Ishikawa (cell line): ENCODE results near the gene PTPN21.

ENCODE experiments used
- CEBPB ChIP-seq: IDR thresholded peaks from 2 replicates; pipeline ENCODE4 v1.6.1; 2012
- CREB1 ChIP-seq: IDR thresholded peaks from 2 replicates; pipeline ENCODE4 v1.6.1; 2012; ENCODE audit warnings: low read depth
- EGR1 ChIP-seq: IDR thresholded peaks from 2 replicates; pipeline ENCODE4 v1.6.1; 2012
- EP300 ChIP-seq: IDR thresholded peaks from 2 replicates; pipeline ENCODE4 v1.6.1; 2012; ENCODE audit warnings: borderline replicate concordance
- FOXM1 ChIP-seq: IDR thresholded peaks from 2 replicates; pipeline ENCODE4 v1.6.1; 2012; ENCODE audit warnings: low read depth, borderline replicate concordance
- NFIC ChIP-seq: IDR thresholded peaks from 2 replicates; pipeline ENCODE4 v1.6.1; 2012
- RAD21 ChIP-seq: IDR thresholded peaks from 2 replicates; pipeline ENCODE4 v1.6.1; 2012; ENCODE audit warnings: low read depth
- TAF1 ChIP-seq: IDR thresholded peaks from 2 replicates; pipeline ENCODE4 v1.6.1; 2012; ENCODE audit warnings: low read depth, mild to moderate bottlenecking
- TCF12 ChIP-seq: IDR thresholded peaks from 2 replicates; pipeline ENCODE4 v1.6.1; 2012; ENCODE audit warnings: low read depth
- TEAD4 ChIP-seq: IDR thresholded peaks from 2 replicates; pipeline ENCODE4 v1.6.1; 2012
- YY1 ChIP-seq: IDR thresholded peaks from 2 replicates; pipeline ENCODE4 v1.6.1; 2012; ENCODE audit warnings: low read depth
- ZBTB7A ChIP-seq: IDR thresholded peaks from 2 replicates; pipeline ENCODE4 v1.6.1; 2012; ENCODE audit warnings: low read depth
- TF ChIP-seq, protein P1 (sequence below): IDR thresholded peaks from 2 replicates; pipeline ENCODE4 v1.6.1; 2012
- TF ChIP-seq, protein P2 (sequence below): IDR thresholded peaks from 2 replicates; pipeline ENCODE4 v1.6.1; 2012; ENCODE audit warnings: low read depth, mild to moderate bottlenecking
- TF ChIP-seq, protein P3 (sequence below): IDR thresholded peaks from 2 replicates; pipeline ENCODE4 v1.6.1; 2012

The PTPN21 gene

DNA sequence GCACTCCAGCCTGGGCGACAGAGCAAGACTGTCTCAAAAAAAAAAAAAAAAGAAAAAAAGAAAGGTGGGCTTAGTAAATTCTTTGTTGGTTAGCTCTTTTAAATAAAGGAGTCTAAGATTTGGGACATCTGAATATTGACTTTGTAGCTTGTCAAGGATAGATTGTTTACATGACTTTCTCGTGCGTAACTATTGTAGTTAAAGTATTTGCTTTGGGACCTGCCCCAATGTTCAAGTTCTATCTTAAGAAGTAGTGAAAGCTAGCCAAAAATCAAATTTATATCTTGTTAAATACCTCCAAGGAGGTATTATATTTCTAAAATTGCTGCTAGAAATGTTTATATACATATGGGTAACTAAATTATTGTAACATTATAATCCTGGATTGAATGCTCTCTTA is 32.4 kb downstream of the PTPN21 start:
- TF ChIP-seq NFIC: no peak

DNA sequence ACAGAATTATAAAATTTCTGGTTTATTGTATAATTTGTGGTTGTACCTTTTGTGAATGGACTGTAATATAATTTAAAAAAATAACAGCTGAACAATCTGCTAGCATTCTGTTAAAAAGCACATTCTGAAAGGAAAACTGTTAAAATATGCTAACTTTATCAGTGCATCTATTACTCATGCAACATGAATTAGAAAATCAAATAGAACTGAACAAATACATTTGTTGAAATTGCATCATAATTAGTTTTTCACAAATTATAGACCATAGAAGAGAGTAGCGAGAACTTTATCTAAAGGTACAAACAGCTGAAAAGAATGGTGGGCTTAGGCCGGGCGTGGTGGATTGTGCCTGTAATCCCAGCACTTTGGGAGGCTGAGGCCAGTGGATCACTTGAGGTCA is 33.0 kb downstream of the PTPN21 start:
- TF ChIP-seq, protein P1, sequence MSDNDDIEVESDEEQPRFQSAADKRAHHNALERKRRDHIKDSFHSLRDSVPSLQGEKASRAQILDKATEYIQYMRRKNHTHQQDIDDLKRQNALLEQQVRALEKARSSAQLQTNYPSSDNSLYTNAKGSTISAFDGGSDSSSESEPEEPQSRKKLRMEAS: no peak
- no peak for TF ChIP-seq TAF1
- TF ChIP-seq CREB1: no peak
- TF ChIP-seq YY1: no peak
- TF ChIP-seq RAD21: no peak
- no peak for TF ChIP-seq TCF12
- no peak for TF ChIP-seq FOXM1
- no peak for TF ChIP-seq ZBTB7A
- TF ChIP-seq NFIC: no peak
- TF ChIP-seq, protein P2, sequence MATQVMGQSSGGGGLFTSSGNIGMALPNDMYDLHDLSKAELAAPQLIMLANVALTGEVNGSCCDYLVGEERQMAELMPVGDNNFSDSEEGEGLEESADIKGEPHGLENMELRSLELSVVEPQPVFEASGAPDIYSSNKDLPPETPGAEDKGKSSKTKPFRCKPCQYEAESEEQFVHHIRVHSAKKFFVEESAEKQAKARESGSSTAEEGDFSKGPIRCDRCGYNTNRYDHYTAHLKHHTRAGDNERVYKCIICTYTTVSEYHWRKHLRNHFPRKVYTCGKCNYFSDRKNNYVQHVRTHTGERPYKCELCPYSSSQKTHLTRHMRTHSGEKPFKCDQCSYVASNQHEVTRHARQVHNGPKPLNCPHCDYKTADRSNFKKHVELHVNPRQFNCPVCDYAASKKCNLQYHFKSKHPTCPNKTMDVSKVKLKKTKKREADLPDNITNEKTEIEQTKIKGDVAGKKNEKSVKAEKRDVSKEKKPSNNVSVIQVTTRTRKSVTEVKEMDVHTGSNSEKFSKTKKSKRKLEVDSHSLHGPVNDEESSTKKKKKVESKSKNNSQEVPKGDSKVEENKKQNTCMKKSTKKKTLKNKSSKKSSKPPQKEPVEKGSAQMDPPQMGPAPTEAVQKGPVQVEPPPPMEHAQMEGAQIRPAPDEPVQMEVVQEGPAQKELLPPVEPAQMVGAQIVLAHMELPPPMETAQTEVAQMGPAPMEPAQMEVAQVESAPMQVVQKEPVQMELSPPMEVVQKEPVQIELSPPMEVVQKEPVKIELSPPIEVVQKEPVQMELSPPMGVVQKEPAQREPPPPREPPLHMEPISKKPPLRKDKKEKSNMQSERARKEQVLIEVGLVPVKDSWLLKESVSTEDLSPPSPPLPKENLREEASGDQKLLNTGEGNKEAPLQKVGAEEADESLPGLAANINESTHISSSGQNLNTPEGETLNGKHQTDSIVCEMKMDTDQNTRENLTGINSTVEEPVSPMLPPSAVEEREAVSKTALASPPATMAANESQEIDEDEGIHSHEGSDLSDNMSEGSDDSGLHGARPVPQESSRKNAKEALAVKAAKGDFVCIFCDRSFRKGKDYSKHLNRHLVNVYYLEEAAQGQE: no peak
- TF ChIP-seq EP300: no peak

DNA sequence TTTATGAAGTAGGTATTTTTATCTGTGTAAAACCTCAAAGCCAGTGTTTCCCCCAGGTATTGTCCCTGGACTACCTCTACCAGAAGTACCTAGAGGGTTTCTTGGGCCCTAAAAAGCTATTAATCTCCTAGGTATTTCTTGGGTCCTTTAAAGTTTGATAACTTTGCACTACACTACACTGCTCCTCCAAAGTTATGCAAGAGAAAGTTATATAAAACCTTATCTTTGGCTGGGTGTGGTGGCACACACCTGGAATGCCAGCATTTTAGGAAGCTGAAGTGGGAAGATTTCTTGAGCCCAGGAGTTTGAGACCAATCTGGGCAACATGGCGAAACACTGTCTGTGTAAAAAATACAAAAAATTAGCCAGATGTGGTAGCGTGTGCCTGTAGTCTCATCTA is 34.9 kb downstream of the PTPN21 start:
- TF ChIP-seq CREB1 (no peak), FOXM1 (no peak), ZBTB7A (no peak), TEAD4 (no peak), TAF1 (no peak), CEBPB (no peak), EP300 (no peak), EGR1 (no peak), NFIC (no peak), YY1 (no peak), RAD21 (no peak), TCF12 (no peak)
- TF ChIP-seq, protein P2: no peak
- TF ChIP-seq, protein P1: no peak
- TF ChIP-seq, protein P3, sequence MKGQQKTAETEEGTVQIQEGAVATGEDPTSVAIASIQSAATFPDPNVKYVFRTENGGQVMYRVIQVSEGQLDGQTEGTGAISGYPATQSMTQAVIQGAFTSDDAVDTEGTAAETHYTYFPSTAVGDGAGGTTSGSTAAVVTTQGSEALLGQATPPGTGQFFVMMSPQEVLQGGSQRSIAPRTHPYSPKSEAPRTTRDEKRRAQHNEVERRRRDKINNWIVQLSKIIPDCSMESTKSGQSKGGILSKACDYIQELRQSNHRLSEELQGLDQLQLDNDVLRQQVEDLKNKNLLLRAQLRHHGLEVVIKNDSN: no peak

DNA sequence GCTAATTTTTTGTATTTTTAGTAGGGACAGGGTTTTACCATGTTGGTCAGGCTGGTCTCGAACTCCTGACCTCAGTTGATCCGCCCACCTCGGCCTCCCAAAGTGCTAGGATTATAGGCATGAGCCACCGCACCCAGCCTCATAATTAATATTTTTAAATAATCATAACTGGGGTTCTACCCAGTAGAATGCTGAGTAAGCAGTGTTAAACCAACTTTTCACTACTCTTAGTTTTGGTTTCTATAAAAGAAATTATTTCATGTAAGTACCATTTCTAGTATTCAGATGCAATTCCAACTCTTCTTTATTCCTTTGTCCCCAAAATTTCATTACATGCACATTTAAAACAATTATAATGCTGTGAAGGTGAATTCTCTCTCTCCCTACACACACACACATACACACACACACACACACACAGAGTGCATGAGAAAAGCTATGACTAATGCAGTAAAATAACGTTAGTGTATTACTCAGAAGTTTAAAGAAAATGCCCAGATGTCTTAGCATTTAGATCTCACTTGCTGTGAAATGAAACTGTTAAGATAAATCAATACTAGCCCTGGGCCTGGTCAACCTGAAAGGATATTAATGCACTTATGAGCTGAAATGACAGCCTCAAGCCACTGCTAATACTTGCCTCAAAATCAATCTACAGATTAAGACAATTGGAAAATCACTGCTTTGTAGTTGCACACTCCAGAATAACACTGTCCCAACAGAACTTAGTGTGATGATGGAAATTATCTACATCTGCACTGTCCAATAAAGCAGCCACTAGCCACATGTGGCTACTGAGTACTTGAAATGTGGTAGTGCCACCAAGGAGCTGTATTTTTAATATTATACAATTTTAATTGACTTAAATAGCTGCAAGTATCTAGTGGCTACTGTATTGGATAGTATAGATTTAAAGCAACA is 36.0 kb downstream of the PTPN21 start:
- TF ChIP-seq NFIC (no peak), TCF12 (no peak), RAD21 (no peak), ZBTB7A (no peak), FOXM1 (no peak), CEBPB (no peak), TAF1 (no peak), CREB1 (no peak), EP300 (no peak)

DNA sequence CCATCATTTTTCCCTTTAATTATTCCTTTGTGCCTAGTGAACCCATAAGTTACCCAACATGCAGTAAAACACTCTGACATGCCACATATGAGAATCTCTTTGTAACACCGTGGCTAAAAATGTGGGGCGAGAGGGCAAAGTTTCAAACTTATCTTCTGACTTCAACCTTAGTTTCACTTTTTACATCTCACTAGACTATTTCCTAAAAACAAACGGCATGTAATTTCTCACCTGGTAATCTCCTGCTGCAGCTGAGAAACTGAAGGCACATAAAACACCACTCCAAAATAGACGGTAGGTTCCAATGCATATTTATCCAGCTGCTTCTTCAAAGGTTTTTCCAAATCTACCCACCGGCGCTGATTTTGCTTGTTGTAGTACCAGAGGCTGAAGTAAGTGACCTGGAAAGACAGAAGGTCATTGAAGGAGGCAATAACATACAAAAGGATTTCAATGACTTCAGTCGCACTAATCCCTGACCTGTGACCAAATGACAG is 37.9 kb downstream of the PTPN21 start:
- TF ChIP-seq CEBPB: no peak
- TF ChIP-seq TAF1: no peak
- TF ChIP-seq, protein P3: no peak
- TF ChIP-seq RAD21: no peak
- no peak for TF ChIP-seq YY1
- TF ChIP-seq, protein P1: no peak
- no peak for TF ChIP-seq CREB1
- no peak for TF ChIP-seq EP300
- TF ChIP-seq EGR1: no peak
- no peak for TF ChIP-seq TEAD4
